GM23338 (cell line): Measurements from ENCODE around the gene NDRG2.

ENCODE experiments used
- CREB1 ChIP-seq: fragments of 250-450 bp; sonication (Bioruptor Pico); IDR thresholded peaks from 2 replicates; pipeline ENCODE4 v1.5.0; 2020; ENCODE audit warnings: low read depth, mild to moderate bottlenecking, moderate library complexity
- EZH2 ChIP-seq: fragments of 200-600 bp; sonication (generic); IDR thresholded peaks from one replicate; pipeline ENCODE4 v1.8.0; 2017; ENCODE audit warnings: antibody characterized with exemption, mild to moderate bottlenecking, low read depth; ENCODE audit not compliant: unreplicated experiment
- EZH2phosphoT487 ChIP-seq: fragments of 200-600 bp; sonication (generic); IDR thresholded peaks from one replicate; pipeline ENCODE4 v1.8.1; 2018; ENCODE audit warnings: antibody characterized with exemption; ENCODE audit not compliant: unreplicated experiment
- JUNB ChIP-seq: IDR thresholded peaks from one replicate; pipeline ENCODE4 v1.6.1; 2016; ENCODE audit warnings: antibody characterized with exemption; ENCODE audit not compliant: unreplicated experiment
- NANOG ChIP-seq: IDR thresholded peaks from 2 replicates; pipeline ENCODE4 v1.6.1; 2016; ENCODE audit warnings: antibody characterized with exemption, borderline replicate concordance
- POLR2AphosphoS5 ChIP-seq: IDR thresholded peaks from 2 replicates; pipeline ENCODE4 v1.6.1; 2016; ENCODE audit warnings: antibody characterized with exemption, low read depth
- ZNF114 ChIP-seq: fragments of 250-450 bp; sonication (Bioruptor Pico); IDR thresholded peaks from 2 replicates; pipeline ENCODE4 v1.5.0; 2020; ENCODE audit warnings: mild to moderate bottlenecking, moderate library complexity
- TF ChIP-seq, protein P1 (sequence below): IDR thresholded peaks from one replicate; pipeline ENCODE4 v1.6.1; 2018; ENCODE audit warnings: antibody characterized with exemption; ENCODE audit not compliant: unreplicated experiment
- TF ChIP-seq, protein P2 (sequence below), 2 experiments: fragments of 200-600 bp in 1 of 2; sonication (generic) in 1 of 2; conservative IDR thresholded peaks; 2 replicates each; pipeline versions ENCODE4 v1.5.1 to v1.6.1; 2016 to 2017; ENCODE audit warnings: antibody characterized with exemption in 2 of 2, low read depth in 2 of 2, mild to moderate bottlenecking in 2 of 2, moderate library complexity in 1 of 2
- TF ChIP-seq, protein P3 (sequence below): IDR thresholded peaks from 2 replicates; pipeline ENCODE4 v1.6.1; 2016; ENCODE audit warnings: antibody characterized with exemption

DNA sequence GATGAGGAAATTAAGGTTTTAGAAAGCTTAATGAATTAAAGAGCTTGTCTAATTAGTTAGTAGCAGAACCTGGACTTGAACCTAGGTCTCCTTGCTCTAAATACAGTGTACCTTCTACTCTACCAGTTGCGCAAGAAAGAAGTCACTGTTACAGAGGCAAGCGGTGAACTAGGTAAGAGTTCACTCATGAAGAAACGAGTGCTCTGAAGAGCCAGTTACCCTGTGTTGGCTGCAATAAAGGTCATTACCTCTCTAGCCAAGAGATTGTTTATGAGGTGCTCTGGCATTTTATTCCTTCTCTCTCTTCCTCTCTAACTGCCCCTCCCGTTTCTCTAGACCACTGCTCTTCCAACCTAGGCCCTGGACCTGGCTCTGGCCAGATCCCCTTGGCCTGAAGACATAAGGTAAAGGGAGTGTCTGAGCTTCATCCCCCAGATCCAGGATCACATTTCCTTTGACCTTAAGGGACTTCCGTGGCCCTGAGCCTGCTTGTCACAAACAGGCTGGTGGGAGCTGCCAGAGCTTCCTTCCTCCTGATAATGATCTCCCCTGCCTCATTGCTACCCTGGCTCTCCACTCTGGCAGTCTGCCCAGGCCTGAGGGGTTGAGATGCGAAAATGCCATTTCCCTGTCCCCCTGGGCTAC, 19.2 kb upstream of the NDRG2 start:
- TF ChIP-seq, protein P1, sequence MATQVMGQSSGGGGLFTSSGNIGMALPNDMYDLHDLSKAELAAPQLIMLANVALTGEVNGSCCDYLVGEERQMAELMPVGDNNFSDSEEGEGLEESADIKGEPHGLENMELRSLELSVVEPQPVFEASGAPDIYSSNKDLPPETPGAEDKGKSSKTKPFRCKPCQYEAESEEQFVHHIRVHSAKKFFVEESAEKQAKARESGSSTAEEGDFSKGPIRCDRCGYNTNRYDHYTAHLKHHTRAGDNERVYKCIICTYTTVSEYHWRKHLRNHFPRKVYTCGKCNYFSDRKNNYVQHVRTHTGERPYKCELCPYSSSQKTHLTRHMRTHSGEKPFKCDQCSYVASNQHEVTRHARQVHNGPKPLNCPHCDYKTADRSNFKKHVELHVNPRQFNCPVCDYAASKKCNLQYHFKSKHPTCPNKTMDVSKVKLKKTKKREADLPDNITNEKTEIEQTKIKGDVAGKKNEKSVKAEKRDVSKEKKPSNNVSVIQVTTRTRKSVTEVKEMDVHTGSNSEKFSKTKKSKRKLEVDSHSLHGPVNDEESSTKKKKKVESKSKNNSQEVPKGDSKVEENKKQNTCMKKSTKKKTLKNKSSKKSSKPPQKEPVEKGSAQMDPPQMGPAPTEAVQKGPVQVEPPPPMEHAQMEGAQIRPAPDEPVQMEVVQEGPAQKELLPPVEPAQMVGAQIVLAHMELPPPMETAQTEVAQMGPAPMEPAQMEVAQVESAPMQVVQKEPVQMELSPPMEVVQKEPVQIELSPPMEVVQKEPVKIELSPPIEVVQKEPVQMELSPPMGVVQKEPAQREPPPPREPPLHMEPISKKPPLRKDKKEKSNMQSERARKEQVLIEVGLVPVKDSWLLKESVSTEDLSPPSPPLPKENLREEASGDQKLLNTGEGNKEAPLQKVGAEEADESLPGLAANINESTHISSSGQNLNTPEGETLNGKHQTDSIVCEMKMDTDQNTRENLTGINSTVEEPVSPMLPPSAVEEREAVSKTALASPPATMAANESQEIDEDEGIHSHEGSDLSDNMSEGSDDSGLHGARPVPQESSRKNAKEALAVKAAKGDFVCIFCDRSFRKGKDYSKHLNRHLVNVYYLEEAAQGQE: no peak
- TF ChIP-seq, protein P2, sequence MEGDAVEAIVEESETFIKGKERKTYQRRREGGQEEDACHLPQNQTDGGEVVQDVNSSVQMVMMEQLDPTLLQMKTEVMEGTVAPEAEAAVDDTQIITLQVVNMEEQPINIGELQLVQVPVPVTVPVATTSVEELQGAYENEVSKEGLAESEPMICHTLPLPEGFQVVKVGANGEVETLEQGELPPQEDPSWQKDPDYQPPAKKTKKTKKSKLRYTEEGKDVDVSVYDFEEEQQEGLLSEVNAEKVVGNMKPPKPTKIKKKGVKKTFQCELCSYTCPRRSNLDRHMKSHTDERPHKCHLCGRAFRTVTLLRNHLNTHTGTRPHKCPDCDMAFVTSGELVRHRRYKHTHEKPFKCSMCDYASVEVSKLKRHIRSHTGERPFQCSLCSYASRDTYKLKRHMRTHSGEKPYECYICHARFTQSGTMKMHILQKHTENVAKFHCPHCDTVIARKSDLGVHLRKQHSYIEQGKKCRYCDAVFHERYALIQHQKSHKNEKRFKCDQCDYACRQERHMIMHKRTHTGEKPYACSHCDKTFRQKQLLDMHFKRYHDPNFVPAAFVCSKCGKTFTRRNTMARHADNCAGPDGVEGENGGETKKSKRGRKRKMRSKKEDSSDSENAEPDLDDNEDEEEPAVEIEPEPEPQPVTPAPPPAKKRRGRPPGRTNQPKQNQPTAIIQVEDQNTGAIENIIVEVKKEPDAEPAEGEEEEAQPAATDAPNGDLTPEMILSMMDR (conservative IDR thresholded peaks at IDR 0.05; ENCODE audit: low read depth in 2 of 2): no peak
- TF ChIP-seq POLR2AphosphoS5: no peak
- TF ChIP-seq ZNF114 (CRISPR knock-in tag): no peak
- no peak for TF ChIP-seq JUNB
- TF ChIP-seq EZH2: no peak
- no peak for TF ChIP-seq CREB1
- no peak for TF ChIP-seq EZH2phosphoT487
- TF ChIP-seq, protein P3, sequence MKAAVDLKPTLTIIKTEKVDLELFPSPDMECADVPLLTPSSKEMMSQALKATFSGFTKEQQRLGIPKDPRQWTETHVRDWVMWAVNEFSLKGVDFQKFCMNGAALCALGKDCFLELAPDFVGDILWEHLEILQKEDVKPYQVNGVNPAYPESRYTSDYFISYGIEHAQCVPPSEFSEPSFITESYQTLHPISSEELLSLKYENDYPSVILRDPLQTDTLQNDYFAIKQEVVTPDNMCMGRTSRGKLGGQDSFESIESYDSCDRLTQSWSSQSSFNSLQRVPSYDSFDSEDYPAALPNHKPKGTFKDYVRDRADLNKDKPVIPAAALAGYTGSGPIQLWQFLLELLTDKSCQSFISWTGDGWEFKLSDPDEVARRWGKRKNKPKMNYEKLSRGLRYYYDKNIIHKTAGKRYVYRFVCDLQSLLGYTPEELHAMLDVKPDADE: no peak
- TF ChIP-seq NANOG: no peak
